GM18519 (cell line): ENCODE data around the gene ABCD1.
"Not testable (repeated sequence)": the region's sequence is repeated elsewhere in the genome, so short reads cannot be mapped to it uniquely, and the experiment has no call there.

Source experiments
- ATAC-seq: cut with Tn5 transposase; IDR thresholded peaks from one replicate; pipeline ENCODE4 v1.9.1; 2021; ENCODE audit warnings: mild to moderate bottlenecking, moderate library complexity; ENCODE audit not compliant: unreplicated experiment, low FRiP score

The ABCD1 gene

GRCh38 chrX:153731117-153731844 is 6.6 kb downstream of the ABCD1 start:
- ATAC-seq: no peak

GRCh38 chrX:153731845-153732215 is 7.2 kb downstream of the ABCD1 start:
- no peak for ATAC-seq

GRCh38 chrX:153732401-153732800 is 7.7 kb downstream of the ABCD1 start:
- no peak for ATAC-seq

- no peak for ATAC-seq
Observed at GRCh38 chrX:153733651-153734240, 9.1 kb downstream of the ABCD1 start.

GRCh38 chrX:153734871-153735270 is 10.2 kb downstream of the ABCD1 start:
- ATAC-seq: no peak

- no peak for ATAC-seq
Observed at GRCh38 chrX:153735274-153735673, 10.6 kb downstream of the ABCD1 start.

GRCh38 chrX:153736071-153736820 is 11.6 kb downstream of the ABCD1 start:
- ATAC-seq: no peak

- no peak for ATAC-seq
Observed at GRCh38 chrX:153736871-153737441, 12.3 kb downstream of the ABCD1 start.

- ATAC-seq: no peak
Observed at GRCh38 chrX:153738056-153738605, 13.5 kb downstream of the ABCD1 start.

GRCh38 chrX:153739754-153740486 is 15.3 kb downstream of the ABCD1 start:
- no peak for ATAC-seq

GRCh38 chrX:153740631-153741222 is 16.1 kb downstream of the ABCD1 start:
- no peak for ATAC-seq

GRCh38 chrX:153741446-153741845 is 16.8 kb downstream of the ABCD1 start:
- no peak for ATAC-seq

- not testable (repeated sequence) for ATAC-seq
Observed at GRCh38 chrX:153742111-153742510, 17.5 kb downstream of the ABCD1 start.

GRCh38 chrX:153742796-153743467 is 18.3 kb downstream of the ABCD1 start:
- not testable (repeated sequence) for ATAC-seq

- ATAC-seq: not testable (repeated sequence)
Observed at GRCh38 chrX:153743468-153744209, 19.0 kb downstream of the ABCD1 start.

GRCh38 chrX:153744210-153745066 is 19.8 kb downstream of the ABCD1 start:
- ATAC-seq: no peak

- not testable (repeated sequence) for ATAC-seq
Observed at GRCh38 chrX:153745067-153745433, 20.4 kb downstream of the ABCD1 start.

- ATAC-seq: no peak
Observed at GRCh38 chrX:153746359-153746758, 21.7 kb downstream of the ABCD1 start.
